ENCODE measurements around the gene OLFML2B. TPM values are rescaled to one million over a fixed set of nuclear protein-coding genes. Genes with fewer than 3 reads are reported as not detected.

Gene OLFML2B
- total RNA-seq, 1 experiment from 2014 or later, result 3.4 TPM

DNA sequence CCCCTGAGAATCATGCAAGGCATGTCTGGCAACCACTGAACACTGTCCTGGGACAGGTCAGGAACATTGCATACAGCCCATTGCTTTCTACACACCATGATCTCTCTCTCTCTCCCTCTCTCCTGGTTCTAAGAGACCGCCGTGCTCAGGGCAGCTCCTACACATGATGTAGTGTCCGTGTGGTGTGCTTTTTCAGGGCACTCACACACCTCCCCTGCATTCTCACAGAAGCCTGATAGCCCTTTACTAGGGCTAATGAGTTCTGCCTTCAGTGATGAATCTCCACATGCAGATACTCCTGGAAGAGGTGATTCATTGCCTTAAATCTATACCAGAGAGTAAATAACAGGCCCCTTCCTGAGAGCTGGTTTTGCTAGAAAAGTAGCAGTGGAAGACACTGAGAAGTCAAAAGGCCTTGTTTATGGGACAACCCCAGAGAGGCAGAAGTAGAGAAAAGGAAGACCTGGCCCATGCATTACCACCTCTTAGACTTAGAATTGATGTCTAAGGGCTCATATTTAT, 7.2 kb upstream of the OLFML2B start:
- intact Hi-C loops (cut with micrococcal nuclease; ENCODE audit: unreplicated experiment), result loop anchor here (10.0 kb wide), 1 partner anchor 266 kb away; the partner anchor contains the start of gene ATF6
- no TSS peak for BruUV-seq (replicated peaks)
- H3K4me3 ChIP-seq (ENCODE audit: low read depth, low read length, poor library complexity, severe bottlenecking), result no peak overlapping the region
- H3K9me3 ChIP-seq (ENCODE audit: low read depth, low read length, poor library complexity, severe bottlenecking), result no peaks in the 10 kb centered on the region
- no peak overlapping the region for H3K27ac ChIP-seq (ENCODE audit: low read depth, low read length, poor library complexity, severe bottlenecking)
- no peaks in the 10 kb centered on the region for H3K27me3 ChIP-seq (replicated peaks; ENCODE audit: insufficient read depth, low read depth, low read length, poor library complexity)
- DNase-seq (ENCODE audit: low spot score), result no peak
- POLR2A ChIA-PET (ENCODE audit: low non-redundant PET), result interaction anchor here (0.6 kb wide), 1 partner anchor 599 kb away, joined by 3 read pairs; no protein-coding TSS in a partner anchor
- H3K4me1 ChIP-seq (ENCODE audit: insufficient read depth, low read length, poor library complexity, severe bottlenecking), result peaks cover 4% of the 10 kb centered on the region
- CTCF ChIA-PET, result no interaction called here
- H3K36me3 ChIP-seq (ENCODE audit: insufficient read depth, low read length, poor library complexity, severe bottlenecking), result no peaks in the 10 kb centered on the region
- TF ChIP-seq, protein P1, sequence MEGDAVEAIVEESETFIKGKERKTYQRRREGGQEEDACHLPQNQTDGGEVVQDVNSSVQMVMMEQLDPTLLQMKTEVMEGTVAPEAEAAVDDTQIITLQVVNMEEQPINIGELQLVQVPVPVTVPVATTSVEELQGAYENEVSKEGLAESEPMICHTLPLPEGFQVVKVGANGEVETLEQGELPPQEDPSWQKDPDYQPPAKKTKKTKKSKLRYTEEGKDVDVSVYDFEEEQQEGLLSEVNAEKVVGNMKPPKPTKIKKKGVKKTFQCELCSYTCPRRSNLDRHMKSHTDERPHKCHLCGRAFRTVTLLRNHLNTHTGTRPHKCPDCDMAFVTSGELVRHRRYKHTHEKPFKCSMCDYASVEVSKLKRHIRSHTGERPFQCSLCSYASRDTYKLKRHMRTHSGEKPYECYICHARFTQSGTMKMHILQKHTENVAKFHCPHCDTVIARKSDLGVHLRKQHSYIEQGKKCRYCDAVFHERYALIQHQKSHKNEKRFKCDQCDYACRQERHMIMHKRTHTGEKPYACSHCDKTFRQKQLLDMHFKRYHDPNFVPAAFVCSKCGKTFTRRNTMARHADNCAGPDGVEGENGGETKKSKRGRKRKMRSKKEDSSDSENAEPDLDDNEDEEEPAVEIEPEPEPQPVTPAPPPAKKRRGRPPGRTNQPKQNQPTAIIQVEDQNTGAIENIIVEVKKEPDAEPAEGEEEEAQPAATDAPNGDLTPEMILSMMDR (conservative IDR thresholded peaks at IDR 0.05; ENCODE audit: low read depth, low read length), result no peak

DNA sequence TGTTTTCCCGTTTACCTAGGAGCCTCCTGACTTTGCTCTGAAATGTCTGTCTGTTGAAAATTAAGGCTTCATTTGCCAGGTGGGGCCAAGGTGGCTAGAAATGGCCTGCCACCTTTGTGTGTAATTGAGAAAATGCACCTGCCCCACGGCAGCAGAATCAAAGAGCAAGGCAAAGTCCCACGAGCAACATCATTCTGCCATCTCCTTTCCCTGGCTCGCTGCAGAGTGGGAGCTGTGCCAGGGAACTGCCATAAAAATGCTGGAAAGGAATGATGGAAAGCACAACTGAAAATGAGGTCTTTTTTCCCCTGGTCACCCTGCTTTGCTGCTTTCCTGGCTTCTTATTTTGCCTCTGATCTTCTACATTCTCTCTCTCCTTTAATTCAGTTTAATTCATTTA, 5.5 kb upstream of the OLFML2B start:
- H3K27me3 ChIP-seq (replicated peaks; ENCODE audit: insufficient read depth, low read depth, low read length, poor library complexity), result no peaks in the 10 kb centered on the region
- TF ChIP-seq, protein P1 (conservative IDR thresholded peaks at IDR 0.05; ENCODE audit: low read depth, low read length), result no peak
- no peak for TF ChIP-seq EZH2 (IDR thresholded peaks at IDR 0.05; ENCODE audit: borderline replicate concordance, low read depth, low read length, poor library complexity, severe bottlenecking)
- peaks cover 4% of the 10 kb centered on the region for H3K4me1 ChIP-seq (ENCODE audit: insufficient read depth, low read length, poor library complexity, severe bottlenecking)
- no peak overlapping the region for H3K27ac ChIP-seq (ENCODE audit: low read depth, low read length, poor library complexity, severe bottlenecking)
- BruUV-seq (replicated peaks), result no TSS peak
- no peaks in the 10 kb centered on the region for H3K36me3 ChIP-seq (ENCODE audit: insufficient read depth, low read length, poor library complexity, severe bottlenecking)
- no peaks in the 10 kb centered on the region for H3K9me3 ChIP-seq (ENCODE audit: low read depth, low read length, poor library complexity, severe bottlenecking)
- no peak for DNase-seq (ENCODE audit: low spot score)
- H3K4me3 ChIP-seq (ENCODE audit: low read depth, low read length, poor library complexity, severe bottlenecking), result no peak overlapping the region
- POLR2A ChIA-PET (ENCODE audit: low non-redundant PET), result interaction anchor here (0.6 kb wide), 1 partner anchor 16 kb away, joined by 6 read pairs; no protein-coding TSS in a partner anchor
- CTCF ChIA-PET, result no interaction called here
- intact Hi-C loops (cut with micrococcal nuclease; ENCODE audit: unreplicated experiment), result no loop called here

DNA sequence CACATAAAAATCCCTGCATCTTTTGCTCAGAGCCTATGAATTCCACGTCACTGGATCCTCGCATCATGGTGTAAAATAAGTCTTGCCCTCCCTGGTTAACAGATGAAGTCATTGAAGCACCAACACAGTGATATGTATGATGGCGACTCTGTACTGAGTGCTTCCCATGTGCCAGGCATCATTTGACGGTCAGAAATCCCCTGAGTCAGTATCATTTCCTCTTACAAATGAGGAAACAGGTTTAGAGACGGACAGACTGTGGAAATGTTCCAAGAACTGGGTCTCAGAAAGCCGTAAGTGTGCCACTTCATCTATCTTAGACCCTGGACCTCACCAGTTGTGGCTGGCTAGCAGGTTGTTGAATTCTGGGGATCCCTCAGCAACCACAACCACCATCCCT, 5.1 kb upstream of the OLFML2B start:
- intact Hi-C loops (cut with micrococcal nuclease; ENCODE audit: unreplicated experiment), result no loop called here
- no TSS peak for BruUV-seq (replicated peaks)
- TF ChIP-seq, protein P1 (conservative IDR thresholded peaks at IDR 0.05; ENCODE audit: low read depth, low read length), result no peak
- no peak for TF ChIP-seq EZH2 (IDR thresholded peaks at IDR 0.05; ENCODE audit: borderline replicate concordance, low read depth, low read length, poor library complexity, severe bottlenecking)
- POLR2A ChIA-PET (ENCODE audit: low non-redundant PET), result interaction anchor here (0.6 kb wide), 1 partner anchor 16 kb away, joined by 6 read pairs; no protein-coding TSS in a partner anchor
- Histone ChIP-seq H3K27me3 (replicated peaks; ENCODE audit: insufficient read depth, low read depth, low read length, poor library complexity) (no peaks in the 10 kb centered on the region), H3K36me3 (ENCODE audit: insufficient read depth, low read length, poor library complexity, severe bottlenecking) (no peaks in the 10 kb centered on the region), H3K4me1 (ENCODE audit: insufficient read depth, low read length, poor library complexity, severe bottlenecking) (peaks cover 4% of the 10 kb centered on the region), H3K27ac (ENCODE audit: low read depth, low read length, poor library complexity, severe bottlenecking) (no peak overlapping the region), H3K4me3 (ENCODE audit: low read depth, low read length, poor library complexity, severe bottlenecking) (no peak overlapping the region), H3K9me3 (ENCODE audit: low read depth, low read length, poor library complexity, severe bottlenecking) (no peaks in the 10 kb centered on the region)
- no peak for DNase-seq (ENCODE audit: low spot score)
- CTCF ChIA-PET, result no interaction called here
